Epithelial cell of esophagus (primary cell): ENCODE measurements around the gene CLDN24.

Experiments used
- DNase-seq: peaks from one replicate; pipeline ENCODE4 v3.0.0; 2010; ENCODE audit warnings: low read depth
- H3K4me3 ChIP-seq: 2 replicates; pipeline ENCODE4 v1.5.1; 2011; ENCODE audit warnings: mild to moderate bottlenecking, low read length, control low read depth
- TF ChIP-seq, protein P1 (sequence below): IDR thresholded peaks from 2 replicates; pipeline ENCODE4 v1.5.1; 2011; ENCODE audit warnings: low read depth, mild to moderate bottlenecking, low read length, control low read depth, inconsistent platforms; ENCODE audit not compliant: insufficient read depth; ENCODE audit errors: missing control alignments

The CLDN24 gene

DNA sequence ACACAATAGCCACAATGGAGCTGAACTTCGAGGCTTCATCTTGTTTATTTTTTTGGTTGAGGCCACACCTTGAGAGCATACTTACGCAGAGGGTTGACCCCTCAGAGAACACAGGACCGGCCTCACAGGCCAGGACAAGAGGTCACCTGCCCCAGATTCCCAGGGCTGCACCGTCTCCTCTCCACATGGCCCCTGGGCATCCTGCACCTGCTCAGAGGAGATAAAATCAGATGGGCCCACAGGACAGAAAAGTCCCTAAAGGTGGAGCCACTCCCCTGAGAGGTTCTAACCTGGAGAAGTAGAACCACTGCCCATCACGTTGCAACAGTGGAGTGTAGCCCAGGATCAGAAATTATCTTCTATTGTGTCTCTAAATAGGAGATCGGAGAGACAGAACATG lies 1.1 kb upstream of the CLDN24 start:
- H3K4me3 ChIP-seq: no peak overlapping the region
- TF ChIP-seq, protein P1, sequence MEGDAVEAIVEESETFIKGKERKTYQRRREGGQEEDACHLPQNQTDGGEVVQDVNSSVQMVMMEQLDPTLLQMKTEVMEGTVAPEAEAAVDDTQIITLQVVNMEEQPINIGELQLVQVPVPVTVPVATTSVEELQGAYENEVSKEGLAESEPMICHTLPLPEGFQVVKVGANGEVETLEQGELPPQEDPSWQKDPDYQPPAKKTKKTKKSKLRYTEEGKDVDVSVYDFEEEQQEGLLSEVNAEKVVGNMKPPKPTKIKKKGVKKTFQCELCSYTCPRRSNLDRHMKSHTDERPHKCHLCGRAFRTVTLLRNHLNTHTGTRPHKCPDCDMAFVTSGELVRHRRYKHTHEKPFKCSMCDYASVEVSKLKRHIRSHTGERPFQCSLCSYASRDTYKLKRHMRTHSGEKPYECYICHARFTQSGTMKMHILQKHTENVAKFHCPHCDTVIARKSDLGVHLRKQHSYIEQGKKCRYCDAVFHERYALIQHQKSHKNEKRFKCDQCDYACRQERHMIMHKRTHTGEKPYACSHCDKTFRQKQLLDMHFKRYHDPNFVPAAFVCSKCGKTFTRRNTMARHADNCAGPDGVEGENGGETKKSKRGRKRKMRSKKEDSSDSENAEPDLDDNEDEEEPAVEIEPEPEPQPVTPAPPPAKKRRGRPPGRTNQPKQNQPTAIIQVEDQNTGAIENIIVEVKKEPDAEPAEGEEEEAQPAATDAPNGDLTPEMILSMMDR: no peak
- no peak for DNase-seq

DNA sequence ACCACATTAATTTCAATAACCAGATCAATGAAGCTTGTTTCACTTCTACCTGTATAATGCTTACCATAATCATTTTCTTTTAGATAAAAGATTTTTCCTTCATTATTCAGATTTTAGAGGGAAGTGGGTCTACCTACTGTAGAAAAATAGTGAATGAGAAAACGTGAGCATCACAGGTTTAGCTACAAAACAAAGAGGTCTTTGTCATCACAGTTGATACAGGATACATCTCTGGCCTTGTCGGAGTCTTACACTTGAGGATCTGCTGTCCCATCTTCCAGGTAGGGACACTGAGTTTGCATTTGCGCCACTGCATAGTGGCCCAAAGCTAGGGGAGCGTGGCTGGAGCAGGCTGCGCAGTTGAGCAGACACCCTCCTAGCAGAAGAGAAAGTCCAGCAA lies 710 bp downstream of the CLDN24 start:
- TF ChIP-seq, protein P1: no peak
- H3K4me3 ChIP-seq: no peak overlapping the region

DNA sequence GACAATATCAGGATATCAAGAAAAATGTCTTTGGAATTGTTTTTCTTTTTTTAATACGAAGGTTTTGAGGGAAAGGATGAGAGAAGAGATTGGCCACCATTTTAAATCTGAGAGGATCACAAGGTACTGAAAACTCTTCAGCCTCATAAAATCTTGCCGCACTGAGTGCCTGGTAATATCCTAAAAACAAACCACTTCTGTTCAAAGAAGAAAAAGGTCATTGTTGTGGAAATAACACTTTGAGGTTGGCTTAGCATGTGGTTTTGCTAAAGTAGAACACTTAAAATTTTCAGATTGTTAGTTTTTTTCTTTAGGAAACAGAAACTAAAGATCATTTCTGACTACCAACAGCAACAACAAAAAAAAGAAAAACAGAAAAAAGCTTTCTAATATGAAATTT lies 1.1 kb downstream of the CLDN24 start:
- TF ChIP-seq, protein P1: no peak
- H3K4me3 ChIP-seq: no peak overlapping the region
- no peak for DNase-seq

More for the DNA sequence above, 710 bp downstream of the CLDN24 start:
- no peak for DNase-seq

DNA sequence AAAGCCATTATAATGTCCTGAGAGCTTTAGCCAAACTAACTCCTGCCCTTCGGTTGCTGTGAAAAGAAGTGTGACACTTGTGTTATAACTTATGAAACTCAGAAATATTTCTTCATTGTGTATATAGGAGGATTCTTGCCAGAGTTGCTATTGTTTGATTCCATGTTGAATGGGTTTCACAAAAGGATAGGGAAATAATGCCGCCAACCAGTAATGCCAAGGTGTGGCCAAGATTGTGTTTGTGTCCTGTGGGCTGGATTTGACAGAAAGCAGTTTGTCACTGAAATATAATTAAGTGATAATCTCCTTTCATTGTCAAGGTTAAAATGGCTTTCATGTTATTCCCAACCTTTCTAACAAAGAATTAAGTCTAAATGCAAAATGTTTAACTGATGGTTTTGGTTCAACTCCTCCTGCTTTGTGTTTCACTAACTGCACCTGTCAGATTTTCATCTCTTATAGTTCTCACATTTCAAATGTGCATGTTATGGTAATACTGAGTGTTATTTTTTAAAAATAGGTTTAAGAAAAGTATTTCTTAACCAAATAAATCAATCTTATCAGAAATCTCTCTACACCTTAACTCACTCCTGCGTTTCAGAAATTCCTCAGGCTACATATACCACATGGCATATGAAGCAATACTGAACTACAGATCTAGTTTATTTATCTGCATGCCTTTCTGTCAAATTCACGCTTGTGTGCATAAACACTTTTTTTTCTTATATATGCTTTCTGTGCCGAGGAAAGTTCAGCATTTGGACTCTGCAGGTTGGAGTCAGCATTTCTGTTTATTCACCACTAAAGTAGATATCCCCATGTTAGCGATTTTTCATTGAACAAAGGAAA lies 1.8 kb downstream of the CLDN24 start, which contains the start of gene CLDN22:
TSS of gene CLDN22 (minus strand) at position 66 of the 849 bp plus-strand sequence. CDS start at position 8, 58 bp downstream.
- no peak for DNase-seq
- TF ChIP-seq, protein P1: no peak
- no peak within 1 kb of the TSS for H3K4me3 ChIP-seq

DNA sequence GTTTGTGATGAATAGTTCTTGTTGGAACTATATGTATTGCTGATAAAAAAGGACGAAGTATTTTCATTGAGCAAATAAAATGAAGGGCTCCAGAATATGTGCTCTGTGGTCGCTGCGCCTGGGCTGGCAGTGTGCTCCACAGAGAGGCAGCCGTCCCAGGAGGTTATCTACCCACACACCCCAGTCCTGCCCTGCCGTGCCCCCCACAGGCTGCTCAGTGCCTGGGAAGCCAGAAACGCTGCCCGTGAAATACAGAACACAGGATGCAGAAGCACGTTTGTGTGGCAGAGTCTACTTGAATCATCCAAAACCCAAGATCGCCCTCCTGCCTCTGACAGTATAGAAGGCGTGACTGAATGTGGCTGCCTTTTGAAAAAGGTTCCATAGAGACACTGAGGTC lies 3.6 kb downstream of the CLDN24 start:
- TF ChIP-seq, protein P1: no peak
- no peak overlapping the region for H3K4me3 ChIP-seq
- DNase-seq: no peak

DNA sequence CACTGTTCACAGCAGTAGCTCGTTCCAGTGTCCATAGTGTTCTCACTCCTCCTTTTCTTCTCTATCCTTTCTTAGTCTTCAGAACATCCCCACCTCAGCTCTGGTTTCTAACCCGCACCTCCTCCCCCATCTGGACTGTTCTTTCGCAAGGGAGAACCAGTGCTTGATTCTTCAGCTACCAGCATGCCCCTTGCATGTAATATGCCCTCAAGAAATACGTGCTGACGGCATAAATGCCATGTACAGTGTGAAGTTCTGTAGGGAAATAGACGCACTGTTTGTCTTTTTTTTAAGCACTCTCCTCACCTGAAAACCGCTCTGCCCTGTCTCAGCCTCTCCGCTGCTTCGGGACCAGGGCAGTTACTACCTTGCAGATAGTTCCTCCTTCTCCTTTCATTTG lies 7.4 kb downstream of the CLDN24 start:
- DNase-seq: no peak
- TF ChIP-seq, protein P1: no peak
- no peak overlapping the region for H3K4me3 ChIP-seq

DNA sequence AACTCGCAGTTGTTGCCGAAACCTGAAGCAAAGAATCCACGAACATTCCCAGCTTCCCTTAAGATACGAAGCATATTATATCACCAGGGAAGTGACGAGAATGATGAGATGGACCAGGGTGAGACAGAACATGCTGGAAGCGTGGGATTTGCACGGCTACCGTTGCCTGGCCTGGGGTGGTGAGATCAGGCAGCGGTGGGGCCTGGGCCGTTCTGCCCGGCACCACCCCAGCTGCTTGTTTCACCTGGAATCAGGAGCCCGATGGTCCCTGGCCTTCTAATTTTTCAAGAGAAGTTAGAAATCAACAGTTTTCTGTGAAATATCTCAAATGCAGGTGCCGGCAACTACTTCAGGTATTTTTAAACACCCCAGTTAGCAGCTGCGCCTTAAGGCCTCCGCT lies 7.9 kb downstream of the CLDN24 start:
- no peak for DNase-seq
- TF ChIP-seq, protein P1: no peak
- H3K4me3 ChIP-seq: no peak overlapping the region
